IMR-90 (cell line): ENCODE measurements around the gene ABHD12.

Source experiments
- BHLHE40 ChIP-seq: fragments of 150-350 bp; IDR thresholded peaks from 2 replicates; pipeline ENCODE4 v1.6.1; 2016; ENCODE audit warnings: mild to moderate bottlenecking, low read depth, low read length
- CHD1 ChIP-seq: IDR thresholded peaks from 2 replicates; pipeline ENCODE4 v1.6.1; 2012; ENCODE audit warnings: low read depth, low read length, improper control_type of control experiment
- CTCF ChIP-seq: conservative IDR thresholded peaks from 2 replicates; pipeline ENCODE4 v1.5.1; 2012; ENCODE audit warnings: mild to moderate bottlenecking, low read depth, low read length, improper control_type of control experiment
- ELK1 ChIP-seq: fragments of 150-350 bp; IDR thresholded peaks from 2 replicates; pipeline ENCODE4 v1.6.1; 2016; ENCODE audit warnings: low read depth, mild to moderate bottlenecking, low read length, moderate library complexity, borderline replicate concordance
- FOS ChIP-seq: fragments of 150-350 bp; IDR thresholded peaks from 2 replicates; pipeline ENCODE4 v1.6.1; 2016; ENCODE audit warnings: low read depth, low read length
- MAFK ChIP-seq: IDR thresholded peaks from 2 replicates; pipeline ENCODE4 v1.6.1; 2012; ENCODE audit warnings: low read depth, low read length, improper control_type of control experiment
- MAZ ChIP-seq: IDR thresholded peaks from 2 replicates; pipeline ENCODE4 v1.6.1; 2012; ENCODE audit warnings: low read depth, mild to moderate bottlenecking, low read length, improper control_type of control experiment, moderate library complexity, borderline replicate concordance
- MXI1 ChIP-seq: IDR thresholded peaks from 2 replicates; pipeline ENCODE4 v1.6.1; 2012; ENCODE audit warnings: low read depth, mild to moderate bottlenecking, low read length, moderate library complexity, borderline replicate concordance
- POLR2A ChIP-seq: IDR thresholded peaks from 2 replicates; pipeline ENCODE4 v1.6.1; 2012; ENCODE audit warnings: mild to moderate bottlenecking, low read depth, low read length
- RAD21 ChIP-seq: IDR thresholded peaks from 2 replicates; pipeline ENCODE4 v1.6.1; 2012; ENCODE audit warnings: low read length, improper control_type of control experiment
- RCOR1 ChIP-seq: IDR thresholded peaks from 2 replicates; pipeline ENCODE4 v1.6.1; 2012; ENCODE audit warnings: mild to moderate bottlenecking, low read length, improper control_type of control experiment; ENCODE audit not compliant: insufficient replicate concordance
- RFX5 ChIP-seq: IDR thresholded peaks from 2 replicates; pipeline ENCODE4 v1.8.0; 2012; ENCODE audit warnings: low read depth, mild to moderate bottlenecking, low read length, moderate library complexity
- SMC3 ChIP-seq: fragments of 150-350 bp; IDR thresholded peaks from 2 replicates; pipeline ENCODE4 v1.6.1; 2016; ENCODE audit warnings: low read depth, mild to moderate bottlenecking, antibody characterized with exemption, low read length, moderate library complexity
- TF ChIP-seq, protein P1 (sequence below): fragments of 150-350 bp; IDR thresholded peaks from 2 replicates; pipeline ENCODE4 v1.6.1; 2017; ENCODE audit warnings: mild to moderate bottlenecking, antibody characterized with exemption, low read length, low read depth

DNA sequence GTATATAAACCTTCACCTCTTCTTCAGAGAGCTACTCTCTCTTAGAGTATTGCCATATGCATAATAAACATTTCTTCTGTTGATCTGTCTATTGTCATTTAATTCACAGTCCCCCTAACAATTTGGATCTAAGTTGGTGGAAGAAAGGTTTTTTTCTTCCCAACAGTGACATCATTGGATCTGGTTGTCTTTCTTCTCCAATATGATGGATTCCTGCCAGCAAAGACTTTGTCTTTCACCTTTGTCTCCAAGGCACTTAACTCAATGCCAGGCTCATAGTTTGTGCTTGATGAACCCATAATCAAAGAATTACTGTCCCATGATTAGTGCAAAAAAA is 39.6 kb downstream of the ABHD12 start:
- no peak for TF ChIP-seq RFX5
- no peak for TF ChIP-seq POLR2A
- no peak for TF ChIP-seq CTCF
- no peak for TF ChIP-seq CHD1
- no peak for TF ChIP-seq RAD21
- no peak for TF ChIP-seq MXI1
- no peak for TF ChIP-seq BHLHE40
- TF ChIP-seq FOS = no peak
- no peak for TF ChIP-seq MAZ
- TF ChIP-seq ELK1 = no peak
- TF ChIP-seq, protein P1, sequence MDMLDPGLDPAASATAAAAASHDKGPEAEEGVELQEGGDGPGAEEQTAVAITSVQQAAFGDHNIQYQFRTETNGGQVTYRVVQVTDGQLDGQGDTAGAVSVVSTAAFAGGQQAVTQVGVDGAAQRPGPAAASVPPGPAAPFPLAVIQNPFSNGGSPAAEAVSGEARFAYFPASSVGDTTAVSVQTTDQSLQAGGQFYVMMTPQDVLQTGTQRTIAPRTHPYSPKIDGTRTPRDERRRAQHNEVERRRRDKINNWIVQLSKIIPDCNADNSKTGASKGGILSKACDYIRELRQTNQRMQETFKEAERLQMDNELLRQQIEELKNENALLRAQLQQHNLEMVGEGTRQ = no peak
- no peak for TF ChIP-seq SMC3
- no peak for TF ChIP-seq RCOR1
- TF ChIP-seq MAFK = no peak
